Loucy (cell line): ENCODE measurements around the gene RANBP17.

Experiments used
- EZH2phosphoT487 ChIP-seq: fragments of 200-600 bp; IDR thresholded peaks from 2 replicates; pipeline ENCODE4 v1.6.1; 2018; ENCODE audit warnings: antibody characterized with exemption, mild to moderate bottlenecking, moderate library complexity, borderline replicate concordance
- TF ChIP-seq, protein P1 (sequence below): fragments of 200-600 bp; sonication (generic); conservative IDR thresholded peaks from 2 replicates; pipeline ENCODE4 v1.5.1; 2014; ENCODE audit warnings: mild to moderate bottlenecking, antibody characterized with exemption, low read length

GRCh38 chr5:171162596-171162995 is 300.8 kb downstream of the RANBP17 start:
- TF ChIP-seq, protein P1, sequence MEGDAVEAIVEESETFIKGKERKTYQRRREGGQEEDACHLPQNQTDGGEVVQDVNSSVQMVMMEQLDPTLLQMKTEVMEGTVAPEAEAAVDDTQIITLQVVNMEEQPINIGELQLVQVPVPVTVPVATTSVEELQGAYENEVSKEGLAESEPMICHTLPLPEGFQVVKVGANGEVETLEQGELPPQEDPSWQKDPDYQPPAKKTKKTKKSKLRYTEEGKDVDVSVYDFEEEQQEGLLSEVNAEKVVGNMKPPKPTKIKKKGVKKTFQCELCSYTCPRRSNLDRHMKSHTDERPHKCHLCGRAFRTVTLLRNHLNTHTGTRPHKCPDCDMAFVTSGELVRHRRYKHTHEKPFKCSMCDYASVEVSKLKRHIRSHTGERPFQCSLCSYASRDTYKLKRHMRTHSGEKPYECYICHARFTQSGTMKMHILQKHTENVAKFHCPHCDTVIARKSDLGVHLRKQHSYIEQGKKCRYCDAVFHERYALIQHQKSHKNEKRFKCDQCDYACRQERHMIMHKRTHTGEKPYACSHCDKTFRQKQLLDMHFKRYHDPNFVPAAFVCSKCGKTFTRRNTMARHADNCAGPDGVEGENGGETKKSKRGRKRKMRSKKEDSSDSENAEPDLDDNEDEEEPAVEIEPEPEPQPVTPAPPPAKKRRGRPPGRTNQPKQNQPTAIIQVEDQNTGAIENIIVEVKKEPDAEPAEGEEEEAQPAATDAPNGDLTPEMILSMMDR = peak; percentile 62
- no peak for TF ChIP-seq EZH2phosphoT487
